Measurements from ENCODE around the gene NBPF1.
"Not testable (repeated sequence)": the region's sequence is repeated elsewhere in the genome, so short reads cannot be mapped to it uniquely, and the experiment has no call there.

GRCh38 chr1:16658234-16658633, 44.9 kb upstream of the NBPF1 start:
- not testable (repeated sequence) for TF ChIP-seq CTCF, POLR2A, EP300 (IDR thresholded peaks at IDR 0.05)
